Ascending aorta (tissue), 2 donors: Measurements from ENCODE around the gene PALB2. TPM values are rescaled to one million over a fixed set of nuclear protein-coding genes. Genes with fewer than 3 reads are reported as not detected.

Experiments used
- DNase-seq, 2 donors: peaks; one replicate each; pipeline ENCODE4 v3.0.0-alpha.2; 2019; ENCODE audit warnings: low spot score in 2 of 2
- H3K27ac ChIP-seq, 2 donors: fragments of 200-600 bp; sonication (generic); one replicate each; pipeline ENCODE4 v1.5.1; 2016 to 2017; ENCODE audit warnings: mild to moderate bottlenecking in 1 of 2
- H3K27me3 ChIP-seq: fragments of 200-600 bp; sonication (generic); one replicate; pipeline ENCODE4 v1.5.1; 2017
- H3K36me3 ChIP-seq, 2 donors: fragments of 200-600 bp; sonication (generic); one replicate each; pipeline ENCODE4 v1.5.1; 2016
- H3K4me1 ChIP-seq, 2 donors: fragments of 200-600 bp; sonication (generic); one replicate each; pipeline ENCODE4 v1.5.1; 2016 to 2017; ENCODE audit warnings: mild to moderate bottlenecking in 1 of 2
- H3K4me3 ChIP-seq, 2 donors: fragments of 200-600 bp; sonication (generic); one replicate each; pipeline ENCODE4 v1.5.1; 2016 to 2017; ENCODE audit warnings: mild to moderate bottlenecking in 1 of 2
- H3K9me3 ChIP-seq, 2 donors: fragments of 200-600 bp; sonication (generic); one replicate each; pipeline ENCODE4 v1.5.1; 2016
- intact Hi-C: fragments of 100-400 bp; cut with DNase I; formaldehyde crosslinking; loops from one replicate; pipeline ENCODE4 v1.15.1; 2023
- total RNA-seq: library from RNA; depleted of rRNA; stranded (reverse); fragments of >200 nt; gene quantifications from one replicate; pipeline ENCODE4 v1.1.0, GENCODE V29; 2016
- TF ChIP-seq, protein P1 (sequence below), 3 experiments: fragments of 200-600 bp in 2 of 3; fragments of 450-650 bp in 1 of 3; sonication (generic) in 2 of 3; IDR thresholded peaks; one replicate each; pipeline ENCODE4 v1.5.1; 2016 to 2019; ENCODE audit warnings: antibody characterized with exemption in 3 of 3, mild to moderate bottlenecking in 1 of 3, moderate library complexity in 1 of 3

Gene PALB2
- total RNA-seq, 1 donor from 2014 or later: 2.1 TPM

- Histone ChIP-seq H3K9me3 (no peaks in the 10 kb centered on the region), H3K27me3 (no peaks in the 10 kb centered on the region), H3K4me3 (no peak overlapping the region), H3K36me3 (peaks cover 58 to 74% of the 10 kb centered on the region in 2 donors), H3K27ac (no peak overlapping the region), H3K4me1 (no peaks in the 10 kb centered on the region)
- no peak for DNase-seq
- intact Hi-C loops: loop anchor here (10.0 kb wide), 1 partner anchor 365 kb away; no protein-coding TSS in a partner anchor
- TF ChIP-seq, protein P1, sequence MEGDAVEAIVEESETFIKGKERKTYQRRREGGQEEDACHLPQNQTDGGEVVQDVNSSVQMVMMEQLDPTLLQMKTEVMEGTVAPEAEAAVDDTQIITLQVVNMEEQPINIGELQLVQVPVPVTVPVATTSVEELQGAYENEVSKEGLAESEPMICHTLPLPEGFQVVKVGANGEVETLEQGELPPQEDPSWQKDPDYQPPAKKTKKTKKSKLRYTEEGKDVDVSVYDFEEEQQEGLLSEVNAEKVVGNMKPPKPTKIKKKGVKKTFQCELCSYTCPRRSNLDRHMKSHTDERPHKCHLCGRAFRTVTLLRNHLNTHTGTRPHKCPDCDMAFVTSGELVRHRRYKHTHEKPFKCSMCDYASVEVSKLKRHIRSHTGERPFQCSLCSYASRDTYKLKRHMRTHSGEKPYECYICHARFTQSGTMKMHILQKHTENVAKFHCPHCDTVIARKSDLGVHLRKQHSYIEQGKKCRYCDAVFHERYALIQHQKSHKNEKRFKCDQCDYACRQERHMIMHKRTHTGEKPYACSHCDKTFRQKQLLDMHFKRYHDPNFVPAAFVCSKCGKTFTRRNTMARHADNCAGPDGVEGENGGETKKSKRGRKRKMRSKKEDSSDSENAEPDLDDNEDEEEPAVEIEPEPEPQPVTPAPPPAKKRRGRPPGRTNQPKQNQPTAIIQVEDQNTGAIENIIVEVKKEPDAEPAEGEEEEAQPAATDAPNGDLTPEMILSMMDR (IDR thresholded peaks at IDR 0.05): no peak
Measured at GRCh38 chr16:23670137-23670776, 29.1 kb upstream of the PALB2 start.

GRCh38 chr16:23668873-23669272 is 27.8 kb upstream of the PALB2 start:
- peaks cover 65 to 81% of the 10 kb centered on the region in 2 donors for H3K36me3 ChIP-seq

DNA sequence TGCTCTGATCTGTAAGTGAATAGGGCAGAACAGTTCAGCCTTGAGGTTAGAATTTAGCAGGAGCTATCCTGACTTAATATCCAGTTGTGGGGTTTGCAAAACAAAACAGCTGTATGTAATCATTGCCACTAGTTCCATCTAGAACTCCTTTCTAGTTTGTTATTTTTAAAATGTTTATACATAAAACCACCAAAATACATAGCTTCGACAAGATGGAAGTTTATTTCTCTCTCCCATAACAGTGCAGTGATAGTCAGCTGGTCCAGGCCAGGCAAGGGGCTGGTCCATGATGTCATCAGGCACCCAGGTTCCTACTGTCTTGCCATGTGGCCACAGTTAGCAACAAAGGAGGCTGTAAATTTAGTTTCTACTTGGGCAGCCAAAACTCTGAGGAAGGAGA is 27.1 kb upstream of the PALB2 start:
- TF ChIP-seq, protein P1 (IDR thresholded peaks at IDR 0.05): no peak

More at GRCh38 chr16:23668873-23669272, 27.8 kb upstream of the PALB2 start:
- DNase-seq: no peak
- Histone ChIP-seq H3K4me3 (no peak overlapping the region), H3K4me1 (no peaks in the 10 kb centered on the region), H3K27me3 (no peaks in the 10 kb centered on the region), H3K27ac (no peak overlapping the region), H3K9me3 (no peaks in the 10 kb centered on the region)
- TF ChIP-seq, protein P1 (IDR thresholded peaks at IDR 0.05): no peak
- intact Hi-C loops: no loop called here

GRCh38 chr16:23667355-23667659 is 26.2 kb upstream of the PALB2 start:
- Histone ChIP-seq H3K27ac (no peak overlapping the region), H3K27me3 (no peaks in the 10 kb centered on the region), H3K9me3 (no peaks in the 10 kb centered on the region), H3K36me3 (peaks cover 76 to 93% of the 10 kb centered on the region in 2 donors), H3K4me3 (no peak overlapping the region), H3K4me1 (no peaks in the 10 kb centered on the region)
- TF ChIP-seq, protein P1 (IDR thresholded peaks at IDR 0.05): no peak
- intact Hi-C loops: no loop called here
- no peak for DNase-seq

More for the DNA sequence above, 27.1 kb upstream of the PALB2 start:
- Histone ChIP-seq H3K36me3 (peaks cover 69 to 87% of the 10 kb centered on the region in 2 donors), H3K27me3 (no peaks in the 10 kb centered on the region), H3K9me3 (no peaks in the 10 kb centered on the region), H3K4me1 (no peaks in the 10 kb centered on the region), H3K4me3 (no peak overlapping the region), H3K27ac (no peak overlapping the region)
- intact Hi-C loops: no loop called here
- DNase-seq: no peak

DNA sequence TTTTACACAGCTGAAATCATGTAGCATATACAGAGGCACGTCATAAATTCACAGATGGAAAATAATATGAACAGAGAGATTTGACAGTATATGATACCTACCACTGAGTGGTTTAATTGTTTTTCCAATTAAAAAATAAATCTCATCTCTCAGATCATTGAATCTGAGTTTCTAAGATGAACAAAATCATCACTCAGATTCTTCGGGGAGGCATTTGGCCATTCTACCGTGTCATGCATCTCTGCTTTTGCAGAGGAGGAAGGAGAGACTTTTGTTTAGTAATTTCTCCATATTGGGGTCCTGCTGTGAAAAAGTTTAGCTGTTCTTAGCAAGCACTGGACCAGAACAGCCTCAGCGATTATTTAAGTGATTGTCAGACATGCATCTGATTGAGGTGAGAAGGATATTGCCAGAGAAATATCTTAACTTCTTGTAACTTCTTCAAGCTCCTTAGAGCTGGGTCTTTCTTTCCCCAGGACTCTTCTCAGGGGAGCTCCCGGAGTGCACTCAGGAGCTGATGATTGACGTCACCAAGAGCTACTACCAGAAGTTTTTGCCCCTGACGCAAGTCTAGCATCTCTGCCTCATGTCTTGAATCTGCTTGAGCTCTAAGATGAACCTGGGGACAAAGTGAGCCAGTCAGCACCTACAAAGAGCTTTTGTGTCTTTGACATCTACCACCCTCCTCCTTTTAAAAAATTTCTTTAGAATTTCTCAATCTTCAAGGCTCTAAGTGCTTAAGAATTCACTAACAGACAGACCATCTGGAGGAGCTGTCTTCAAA is 25.7 kb upstream of the PALB2 start:
- Histone ChIP-seq H3K27me3 (no peaks in the 10 kb centered on the region), H3K36me3 (peaks cover 76 to 93% of the 10 kb centered on the region in 2 donors), H3K4me3 (no peak overlapping the region), H3K4me1 (no peaks in the 10 kb centered on the region), H3K27ac (no peak overlapping the region), H3K9me3 (no peaks in the 10 kb centered on the region)
- no peak for DNase-seq
- TF ChIP-seq, protein P1 (IDR thresholded peaks at IDR 0.05): no peak
- intact Hi-C loops: no loop called here
